Measurements from ENCODE around the gene EPC2. TPM values are rescaled to one million over a fixed set of nuclear protein-coding genes. Genes with fewer than 3 reads are reported as not detected.

Gene EPC2
- total RNA-seq, 2 experiments from 2014 or later: 12.8 to 26.3 TPM

DNA sequence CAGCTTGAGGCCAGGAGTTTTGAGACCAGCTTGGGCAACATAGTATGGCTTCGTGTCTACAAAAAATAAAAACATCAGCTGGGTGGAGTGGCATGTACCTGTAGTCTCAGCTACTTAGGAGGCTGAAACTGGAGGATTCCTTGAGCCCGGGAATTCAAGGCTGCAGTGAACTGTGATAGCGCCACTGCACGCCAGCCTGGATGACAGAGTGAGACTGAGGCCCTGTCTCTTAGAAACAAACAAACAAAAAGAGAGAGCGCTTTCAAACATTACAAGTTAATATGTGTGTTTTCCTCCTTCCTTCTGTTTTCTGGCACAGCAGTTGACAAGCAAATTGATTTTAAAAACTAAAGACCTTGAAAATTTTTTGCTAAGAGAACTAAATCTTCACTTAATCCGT, 9.9 kb downstream of the EPC2 start:
- no peaks in the 10 kb centered on the region for H3K9me2 ChIP-seq (ENCODE audit: insufficient read depth, low read length)
- no TSS peak for BruUV-seq (replicated peaks)

DNA sequence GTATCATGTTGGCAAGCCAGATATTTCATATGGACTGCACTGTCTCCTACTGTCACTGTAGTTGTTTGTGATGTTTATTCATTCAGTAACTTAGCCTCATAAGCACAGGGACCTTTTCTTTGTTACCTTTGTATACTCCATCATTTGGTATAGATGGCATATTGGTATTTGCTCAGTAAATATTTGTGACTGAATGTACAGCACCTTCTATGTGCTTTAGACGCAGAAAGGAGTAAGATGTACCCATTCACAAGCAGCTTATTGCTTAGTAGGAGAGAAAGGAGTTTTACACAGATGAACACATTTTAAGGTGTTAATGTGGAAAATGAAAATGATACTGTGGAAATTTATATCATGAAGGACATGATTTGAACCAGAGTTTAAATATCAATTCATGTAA, 12.0 kb downstream of the EPC2 start:
- intact Hi-C loops (cut with micrococcal nuclease; ENCODE audit: unreplicated experiment): loop anchor here (10.0 kb wide), 1 partner anchor 508 kb away; no protein-coding TSS in a partner anchor
- TF ChIP-seq EZH2phosphoT487 (IDR thresholded peaks at IDR 0.05; ENCODE audit: borderline replicate concordance, low read depth, low read length): no peak
- TF ChIP-seq, protein P1, sequence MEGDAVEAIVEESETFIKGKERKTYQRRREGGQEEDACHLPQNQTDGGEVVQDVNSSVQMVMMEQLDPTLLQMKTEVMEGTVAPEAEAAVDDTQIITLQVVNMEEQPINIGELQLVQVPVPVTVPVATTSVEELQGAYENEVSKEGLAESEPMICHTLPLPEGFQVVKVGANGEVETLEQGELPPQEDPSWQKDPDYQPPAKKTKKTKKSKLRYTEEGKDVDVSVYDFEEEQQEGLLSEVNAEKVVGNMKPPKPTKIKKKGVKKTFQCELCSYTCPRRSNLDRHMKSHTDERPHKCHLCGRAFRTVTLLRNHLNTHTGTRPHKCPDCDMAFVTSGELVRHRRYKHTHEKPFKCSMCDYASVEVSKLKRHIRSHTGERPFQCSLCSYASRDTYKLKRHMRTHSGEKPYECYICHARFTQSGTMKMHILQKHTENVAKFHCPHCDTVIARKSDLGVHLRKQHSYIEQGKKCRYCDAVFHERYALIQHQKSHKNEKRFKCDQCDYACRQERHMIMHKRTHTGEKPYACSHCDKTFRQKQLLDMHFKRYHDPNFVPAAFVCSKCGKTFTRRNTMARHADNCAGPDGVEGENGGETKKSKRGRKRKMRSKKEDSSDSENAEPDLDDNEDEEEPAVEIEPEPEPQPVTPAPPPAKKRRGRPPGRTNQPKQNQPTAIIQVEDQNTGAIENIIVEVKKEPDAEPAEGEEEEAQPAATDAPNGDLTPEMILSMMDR (conservative IDR thresholded peaks at IDR 0.05; ENCODE audit: low read length): no peak
- Histone ChIP-seq H2AFZ (ENCODE audit: low read length) (no peak overlapping the region), H3K4me2 (ENCODE audit: low read length) (no peak overlapping the region), H3K4me1 (ENCODE audit: insufficient read depth, low read length, poor library complexity, severe bottlenecking) (peaks cover 16% of the 10 kb centered on the region), H4K20me1 (ENCODE audit: insufficient read depth, low read length) (peaks cover 55% of the 10 kb centered on the region), H3K27ac (ENCODE audit: low read depth, low read length, poor library complexity, severe bottlenecking) (no peak overlapping the region), H3K9me2 (ENCODE audit: insufficient read depth, low read length) (no peaks in the 10 kb centered on the region), H3K79me2 (ENCODE audit: insufficient read depth, low read depth, low read length) (peaks cover 100% of the 10 kb centered on the region), H3K36me3 (ENCODE audit: insufficient read depth, low read length) (no peaks in the 10 kb centered on the region), H3K9me3 (ENCODE audit: low read length) (no peaks in the 10 kb centered on the region), H3K4me3 (ENCODE audit: low read depth, low read length, poor library complexity, severe bottlenecking) (no peak overlapping the region)
- no TSS peak for BruUV-seq (replicated peaks)
- POLR2A ChIA-PET: interaction anchor here (0.6 to 1.0 kb wide), 5 partner anchors 12 to 624 kb away, joined by 3 to 4 read pairs (median 3); partner anchors contain the start of gene EPC2
- CTCF ChIA-PET (ENCODE audit: unreplicated experiment): no interaction called here
- DNase-seq (ENCODE audit: low spot score): no peak

More for the DNA sequence above, 9.9 kb downstream of the EPC2 start:
- peaks cover 100% of the 10 kb centered on the region for H3K79me2 ChIP-seq (ENCODE audit: insufficient read depth, low read depth, low read length)
- H4K20me1 ChIP-seq (ENCODE audit: insufficient read depth, low read length): peaks cover 65% of the 10 kb centered on the region
- no peak overlapping the region for H3K4me2 ChIP-seq (ENCODE audit: low read length)
- H3K4me1 ChIP-seq (ENCODE audit: insufficient read depth, low read length, poor library complexity, severe bottlenecking): peaks cover 12% of the 10 kb centered on the region
- H3K9me3 ChIP-seq (ENCODE audit: low read length): no peaks in the 10 kb centered on the region
- no peak for DNase-seq (ENCODE audit: low spot score)
- POLR2A ChIA-PET: interaction anchor here (0.7 to 1.7 kb wide), 2 partner anchors 12 to 158 kb away, joined by 3 read pairs; no protein-coding TSS in a partner anchor
- no peak overlapping the region for H3K4me3 ChIP-seq (ENCODE audit: low read depth, low read length, poor library complexity, severe bottlenecking)
- CTCF ChIA-PET (ENCODE audit: unreplicated experiment): no interaction called here
- H3K36me3 ChIP-seq (ENCODE audit: insufficient read depth, low read length): no peaks in the 10 kb centered on the region
- TF ChIP-seq, protein P1 (conservative IDR thresholded peaks at IDR 0.05; ENCODE audit: low read length): no peak
- TF ChIP-seq EZH2phosphoT487 (IDR thresholded peaks at IDR 0.05; ENCODE audit: borderline replicate concordance, low read depth, low read length): no peak
- intact Hi-C loops (cut with micrococcal nuclease; ENCODE audit: unreplicated experiment): loop anchor here (10.0 kb wide), 1 partner anchor 510 kb away; no protein-coding TSS in a partner anchor
- H3K27ac ChIP-seq (ENCODE audit: low read depth, low read length, poor library complexity, severe bottlenecking): no peak overlapping the region
- no peak overlapping the region for H2AFZ ChIP-seq (ENCODE audit: low read length)
